HG02943 (cell line): ENCODE measurements around the gene DENND2A.
A peak's percentile ranks its signal among the peaks of the same experiment; 100 is the strongest.
"Not testable (repeated sequence)": the region's sequence is repeated elsewhere in the genome, so short reads cannot be mapped to it uniquely, and the experiment has no call there.

Experiments used
- ATAC-seq: cut with Tn5 transposase; IDR thresholded peaks from one replicate; pipeline ENCODE4 v1.9.1; 2021; ENCODE audit warnings: mild to moderate bottlenecking, low read depth, moderate library complexity; ENCODE audit not compliant: unreplicated experiment

Gene DENND2A

GRCh38 chr7:140518370-140519006 is 122.1 kb downstream of the DENND2A start:
- no peak for ATAC-seq

DNA sequence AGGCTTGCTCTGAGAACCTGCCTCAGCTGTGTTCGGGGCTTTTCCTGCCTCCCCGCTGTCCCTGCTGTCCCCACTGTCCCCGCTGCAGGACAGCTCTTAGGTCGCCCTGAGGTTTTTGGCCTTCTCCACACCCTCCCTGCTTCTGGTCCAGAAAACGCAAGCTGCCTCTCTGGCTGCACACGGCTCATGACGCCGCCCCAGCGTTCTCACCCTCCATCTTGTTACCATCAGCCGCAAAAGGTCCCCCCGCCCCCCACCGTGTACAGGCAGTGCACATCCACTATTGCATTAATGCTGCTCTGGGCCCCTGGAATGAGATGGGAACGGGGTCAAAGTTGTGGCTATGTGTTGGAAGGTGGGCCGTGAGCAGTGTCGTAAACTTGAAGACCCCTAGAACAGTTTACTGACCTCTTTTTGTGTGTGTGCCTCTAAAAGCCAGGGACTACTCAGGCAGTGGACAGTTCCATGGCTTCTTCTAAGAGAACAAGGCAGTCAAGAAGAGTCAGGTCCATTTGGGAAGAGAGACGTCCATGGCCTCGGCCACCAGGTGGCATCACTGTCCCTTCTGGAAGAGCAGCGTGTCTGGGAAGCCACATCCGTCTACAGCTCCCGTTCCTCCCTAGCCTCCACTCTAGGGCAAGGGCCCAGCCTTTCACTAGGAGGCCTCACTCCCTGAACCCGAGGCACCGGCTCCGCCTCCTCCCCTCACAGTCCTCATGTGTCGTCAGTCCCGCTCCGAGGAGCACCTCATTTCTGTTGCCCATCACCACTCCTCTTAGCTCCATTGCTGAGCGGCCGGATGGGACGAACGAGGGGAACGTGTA is 122.9 kb downstream of the DENND2A start:
- ATAC-seq, result no peak

GRCh38 chr7:140512317-140513000 is 128.2 kb downstream of the DENND2A start:
- no peak for ATAC-seq

DNA sequence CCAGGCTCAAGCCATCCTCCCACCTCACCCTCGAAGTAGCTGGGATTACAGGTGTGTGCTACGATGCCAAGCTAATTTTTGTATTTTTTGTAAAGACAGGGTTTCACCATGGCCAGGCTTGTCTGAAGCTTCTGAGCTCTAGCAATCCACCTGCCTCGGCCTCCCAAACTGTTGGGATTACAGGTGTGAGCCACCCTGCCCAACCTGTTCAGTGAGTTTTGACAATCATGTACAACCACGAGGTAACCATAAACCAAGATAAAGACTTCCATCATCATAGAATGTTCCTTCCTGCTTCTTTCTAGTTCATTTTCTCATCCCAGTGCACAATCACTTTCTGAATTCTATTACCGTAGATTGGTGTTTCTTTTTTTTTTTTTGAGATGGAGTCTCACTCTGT is 130.8 kb downstream of the DENND2A start:
- ATAC-seq, result no peak

GRCh38 chr7:140507556-140507955 is 133.1 kb downstream of the DENND2A start:
- not testable (repeated sequence) for ATAC-seq

DNA sequence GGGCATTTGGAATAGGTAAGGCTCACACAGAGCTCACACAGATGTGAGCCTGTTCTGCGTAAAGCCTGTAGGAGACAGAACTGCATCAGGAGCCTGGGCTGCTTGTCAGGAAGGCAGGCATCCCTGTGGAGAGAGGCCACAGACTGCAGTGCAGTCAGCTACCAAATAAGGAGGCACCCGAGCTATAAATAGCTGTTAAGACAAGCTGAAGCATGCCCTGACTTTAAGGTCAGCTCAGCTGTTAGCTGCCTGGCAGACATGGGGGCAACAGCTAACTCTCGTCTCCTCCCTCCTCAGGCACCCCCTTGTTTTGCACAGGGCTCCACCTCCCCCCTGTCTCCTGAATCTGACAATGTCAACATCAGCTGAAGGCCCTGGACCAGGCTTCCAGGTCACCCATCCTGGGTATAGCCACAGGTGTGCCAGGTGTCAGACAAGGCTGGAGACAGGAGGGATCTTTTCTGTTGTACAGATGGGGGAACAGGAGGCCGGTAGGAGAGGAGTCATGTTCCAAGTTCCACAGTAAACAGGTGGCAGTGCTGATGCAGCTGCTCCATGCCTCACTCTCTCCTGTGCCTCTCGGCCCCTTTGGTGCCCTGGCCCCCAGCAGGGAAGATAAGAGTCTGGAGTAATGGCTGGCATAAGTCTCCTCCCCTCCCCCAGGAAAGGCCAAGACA is 133.7 kb downstream of the DENND2A start:
- ATAC-seq, result no peak

- no peak for ATAC-seq
Measured at GRCh38 chr7:140501966-140502365, 138.6 kb downstream of the DENND2A start.

DNA sequence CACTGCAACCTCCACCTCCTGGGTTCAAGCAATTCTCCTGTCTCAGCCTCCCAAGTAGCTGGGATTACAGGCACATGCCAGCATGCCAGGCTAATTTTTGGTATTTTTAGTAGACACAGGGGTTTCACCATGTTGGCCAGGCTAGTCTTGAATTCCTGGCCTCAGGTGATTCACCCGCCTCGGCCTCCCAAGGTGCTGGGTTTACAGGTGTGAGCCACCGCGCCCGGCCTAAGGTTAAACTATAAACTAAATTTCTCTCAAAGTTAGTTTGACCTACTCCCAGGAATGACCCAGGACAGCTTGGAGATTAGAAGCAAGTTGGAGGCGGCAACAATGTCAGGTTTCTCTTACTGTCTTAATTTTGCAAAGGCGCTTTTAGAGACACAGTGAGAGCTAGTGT is 142.8 kb downstream of the DENND2A start:
- ATAC-seq, result not testable (repeated sequence)

DNA sequence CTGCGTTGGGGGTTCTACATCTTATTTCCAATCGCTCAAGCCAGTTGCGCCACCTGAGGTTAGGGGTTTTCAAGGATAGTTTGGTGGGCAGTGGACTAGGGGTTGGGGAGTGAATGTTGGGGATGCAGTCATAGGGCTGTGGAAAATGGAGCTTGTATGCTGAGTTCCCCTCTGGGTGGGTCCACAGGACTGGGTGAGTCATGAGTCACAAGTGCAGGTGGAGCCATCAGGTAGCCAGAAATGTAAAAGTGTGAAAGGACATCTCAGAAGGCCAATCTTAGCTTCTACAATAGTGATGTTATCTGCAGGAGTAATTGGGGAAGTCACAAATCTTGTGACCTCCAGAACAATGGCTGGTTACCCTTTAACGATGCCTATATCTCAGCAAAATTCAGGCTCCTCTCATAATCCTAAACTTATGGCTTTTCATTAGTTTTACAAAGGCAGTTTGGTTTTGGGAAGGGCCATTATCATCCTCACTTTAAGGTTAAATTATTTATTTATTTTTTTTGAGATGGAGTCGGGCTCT is 143.3 kb downstream of the DENND2A start:
- no peak for ATAC-seq

DNA sequence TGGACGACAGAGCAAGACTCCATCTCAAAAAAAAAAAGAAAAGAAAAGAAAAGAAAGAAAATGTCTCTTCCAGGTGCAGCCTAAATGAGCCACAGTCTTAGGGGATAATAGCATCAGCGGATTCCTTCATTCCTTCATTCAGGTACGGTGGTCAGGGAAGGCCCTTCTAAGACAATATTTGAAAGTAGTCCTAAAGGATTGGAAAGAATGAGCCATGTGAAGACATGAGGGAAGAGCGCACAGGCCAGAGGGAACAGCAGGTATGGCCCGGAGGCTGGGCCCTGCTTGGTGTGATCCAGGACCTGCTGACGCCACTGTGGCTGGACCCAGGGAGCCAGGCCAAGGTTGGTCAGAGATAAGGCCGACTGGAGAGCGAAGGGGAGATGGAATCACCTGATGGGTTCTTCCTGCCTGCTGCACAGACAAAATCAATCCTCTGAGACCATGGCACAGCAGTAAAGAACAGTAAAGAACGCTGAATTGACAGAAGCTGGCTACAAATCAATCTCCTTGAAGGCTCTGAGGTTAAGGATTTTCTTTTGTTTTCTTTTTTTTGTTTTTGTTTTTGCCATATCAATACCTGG is 145.0 kb downstream of the DENND2A start:
- ATAC-seq, result no peak

DNA sequence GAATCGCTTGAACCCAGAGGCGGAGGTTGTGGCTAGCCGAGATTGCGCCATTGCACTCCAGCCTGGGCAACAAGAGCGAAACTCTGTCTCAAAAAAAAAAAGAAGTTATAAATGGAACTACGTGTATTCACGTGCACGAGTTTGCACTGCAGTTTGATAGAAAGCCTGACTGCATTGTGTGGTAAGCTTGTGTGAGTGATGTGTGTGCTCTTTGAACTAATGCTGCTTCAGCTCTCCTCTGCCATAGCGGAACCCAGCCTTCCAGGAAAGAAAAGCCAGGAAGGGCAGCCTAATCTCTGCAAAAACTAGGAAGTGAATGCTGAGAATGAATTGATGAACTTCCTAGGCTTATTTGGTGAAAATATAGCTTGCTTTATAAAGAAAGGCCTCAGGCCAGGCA is 145.7 kb downstream of the DENND2A start:
- no peak for ATAC-seq

- no peak for ATAC-seq
Measured at GRCh38 chr7:140489026-140489359, 151.6 kb downstream of the DENND2A start.

GRCh38 chr7:140485500-140486265 is 154.9 kb downstream of the DENND2A start:
- ATAC-seq, result no peak

DNA sequence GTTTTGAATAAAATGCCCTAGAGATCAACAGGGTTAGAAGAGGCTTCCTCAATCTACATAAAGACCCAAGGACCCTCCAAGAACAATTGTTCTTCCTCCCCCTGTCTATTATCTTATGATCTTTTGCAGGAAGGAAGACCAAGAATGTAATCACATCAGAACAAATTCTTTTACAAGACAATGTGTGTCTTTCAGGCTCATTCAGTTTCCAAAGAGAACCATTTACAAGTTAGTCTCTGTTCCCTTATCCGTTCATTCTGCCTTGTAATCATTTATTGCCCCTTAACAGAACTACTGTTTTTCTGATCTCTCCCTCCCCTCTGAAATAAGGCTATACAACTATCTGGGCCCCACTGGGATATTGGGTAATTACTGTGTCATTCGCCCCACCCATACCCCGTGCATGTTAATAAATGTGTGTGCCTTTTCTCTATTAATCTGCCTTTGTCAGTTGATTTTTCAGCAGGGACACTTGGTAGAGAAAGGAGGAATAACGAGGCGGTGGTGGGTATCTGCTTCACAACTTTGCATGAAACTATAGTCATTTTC is 155.6 kb downstream of the DENND2A start:
- ATAC-seq, result no peak

GRCh38 chr7:140484479-140484878 is 156.1 kb downstream of the DENND2A start:
- ATAC-seq, result no peak

DNA sequence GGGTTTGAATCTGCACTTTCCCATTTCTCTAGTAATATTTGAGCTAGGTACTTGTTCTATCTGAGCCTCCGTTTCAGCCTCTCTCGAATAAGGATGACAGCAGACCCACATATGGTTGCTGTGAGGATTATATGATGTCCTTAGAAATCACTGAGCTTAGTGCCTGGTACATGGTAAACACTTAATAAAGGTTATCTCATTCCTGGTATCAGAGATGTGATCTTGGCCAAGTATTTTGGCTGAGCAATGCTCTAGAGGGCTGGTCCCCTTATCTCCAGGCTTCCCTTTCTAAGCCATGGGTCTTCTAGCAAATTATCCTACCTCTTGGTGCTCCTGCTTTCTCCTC is 160.9 kb downstream of the DENND2A start:
- peak; percentile 6 for ATAC-seq

DNA sequence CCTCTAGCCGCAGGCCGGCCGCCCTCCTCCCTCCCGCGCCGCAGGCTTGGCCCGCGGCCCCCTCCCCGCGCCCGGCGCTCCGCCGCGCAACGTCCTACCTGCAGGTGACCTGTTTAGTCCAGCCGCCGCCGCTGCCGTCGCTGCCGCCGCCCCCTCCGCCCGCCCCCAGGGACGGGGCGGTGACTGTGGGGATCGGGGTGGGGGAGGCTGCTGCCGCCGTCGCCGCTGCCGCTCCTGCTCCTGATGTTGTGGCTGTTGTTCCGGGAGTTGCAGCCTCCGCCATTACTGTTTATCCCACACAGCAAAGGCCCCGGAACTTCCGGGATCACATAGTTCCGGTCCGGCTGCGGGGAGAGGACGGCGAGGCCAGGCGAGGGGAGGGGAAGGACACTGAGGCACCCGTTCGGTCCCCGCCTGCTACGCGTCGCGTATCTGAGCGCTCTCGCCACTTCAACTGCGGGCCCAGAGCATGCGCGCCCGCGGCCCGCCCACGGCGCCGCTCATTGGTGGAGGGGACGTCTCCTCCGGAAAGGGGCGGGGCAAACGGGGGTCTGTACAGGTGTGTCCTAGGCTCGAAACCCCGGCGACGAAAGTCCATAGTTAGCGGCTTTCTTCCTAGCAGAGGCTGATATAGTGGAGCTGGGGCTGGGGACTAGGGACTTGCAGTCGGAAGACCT is 161.4 kb downstream of the DENND2A start, which contains the start of gene MKRN1:
TSS of gene MKRN1 (minus strand) at position 444 of the 677 bp plus-strand sequence. CDS start at position 283, 161 bp downstream.
- ATAC-seq, result peak; percentile 85

- peak; percentile 27 for ATAC-seq
Measured at GRCh38 chr7:140478246-140479061, 162.2 kb downstream of the DENND2A start.
